ENCODE data around the gene ROGDI.

The ROGDI gene

GRCh38 chr16:4813251-4814003, 11.0 kb upstream of the ROGDI start:
- no peaks in the 10 kb centered on the region for H3K9me3 ChIP-seq
- H3K36me3 ChIP-seq, result peaks cover 100% of the 10 kb centered on the region
- no peaks in the 10 kb centered on the region for H3K27me3 ChIP-seq
- H3K4me3 ChIP-seq (ENCODE audit: low read depth in 1 of 2, low read length in 1 of 2), result no peak overlapping the region
- H3K27ac ChIP-seq, result no peak overlapping the region
- no peak for TF ChIP-seq CTCF (IDR thresholded peaks at IDR 0.05)
- H3K4me1 ChIP-seq (ENCODE audit: control insufficient read depth in 1 of 2, insufficient read depth in 1 of 2, low read depth in 1 of 2, low read length in 1 of 2), result no peaks in the 10 kb centered on the region

GRCh38 chr16:4811773-4812172, 9.3 kb upstream of the ROGDI start:
- H3K36me3 ChIP-seq, result peaks cover 98% of the 10 kb centered on the region
- TF ChIP-seq CTCF (IDR thresholded peaks at IDR 0.05), result no peak
- H3K9me3 ChIP-seq, result no peaks in the 10 kb centered on the region

GRCh38 chr16:4811242-4811641, 8.8 kb upstream of the ROGDI start:
- H3K4me1 ChIP-seq (ENCODE audit: control insufficient read depth in 1 of 2, insufficient read depth in 1 of 2, low read depth in 1 of 2, low read length in 1 of 2), result no peaks in the 10 kb centered on the region
- H3K36me3 ChIP-seq, result peaks cover 96% of the 10 kb centered on the region
- H3K27ac ChIP-seq, result no peak overlapping the region
- no peaks in the 10 kb centered on the region for H3K9me3 ChIP-seq
- no peaks in the 10 kb centered on the region for H3K27me3 ChIP-seq
- no peak overlapping the region for H3K4me3 ChIP-seq (ENCODE audit: low read depth in 1 of 2, low read length in 1 of 2)
- TF ChIP-seq CTCF (IDR thresholded peaks at IDR 0.05), result no peak

More at GRCh38 chr16:4811773-4812172, 9.3 kb upstream of the ROGDI start:
- Histone ChIP-seq H3K4me1 (ENCODE audit: control insufficient read depth in 1 of 2, insufficient read depth in 1 of 2, low read depth in 1 of 2, low read length in 1 of 2) (no peaks in the 10 kb centered on the region), H3K27me3 (no peaks in the 10 kb centered on the region), H3K27ac (no peak overlapping the region), H3K4me3 (ENCODE audit: low read depth in 1 of 2, low read length in 1 of 2) (no peak overlapping the region)

GRCh38 chr16:4806280-4806679, 3.8 kb upstream of the ROGDI start:
- peaks cover 72% of the 10 kb centered on the region for H3K36me3 ChIP-seq
- H3K27ac ChIP-seq, result no peak overlapping the region
- TF ChIP-seq CTCF (IDR thresholded peaks at IDR 0.05), result no peak
- no peaks in the 10 kb centered on the region for H3K27me3 ChIP-seq
- H3K4me1 ChIP-seq (ENCODE audit: control insufficient read depth in 1 of 2, insufficient read depth in 1 of 2, low read depth in 1 of 2, low read length in 1 of 2), result peaks cover 21 to 26% of the 10 kb centered on the region in 2 experiments
- no peak overlapping the region for H3K4me3 ChIP-seq (ENCODE audit: low read depth in 1 of 2, low read length in 1 of 2)
- no peaks in the 10 kb centered on the region for H3K9me3 ChIP-seq

GRCh38 chr16:4805231-4805630, 2.8 kb upstream of the ROGDI start:
- Histone ChIP-seq H3K4me1 (ENCODE audit: control insufficient read depth in 1 of 2, insufficient read depth in 1 of 2, low read depth in 1 of 2, low read length in 1 of 2) (peaks cover 31 to 37% of the 10 kb centered on the region in 2 experiments), H3K27ac (no peak overlapping the region), H3K36me3 (peaks cover 62% of the 10 kb centered on the region), H3K4me3 (ENCODE audit: low read depth in 1 of 2, low read length in 1 of 2) (no peak overlapping the region), H3K9me3 (no peaks in the 10 kb centered on the region), H3K27me3 (no peaks in the 10 kb centered on the region)
- TF ChIP-seq CTCF (IDR thresholded peaks at IDR 0.05), result no peak

All from neutrophil (primary cell).